K562 (cell line): ENCODE results near the gene CYB5R2. TPM values are rescaled to one million over a fixed set of nuclear protein-coding genes. Genes with fewer than 3 reads are reported as not detected.

ENCODE experiments used
- ATAC-seq: fragments of 200-7000 bp; cut with Tn5 transposase; 3 replicates; pipeline ENCODE4 v1.9.1; 2020; ENCODE audit warnings: moderate library complexity
- BruUV-seq: library from RNA; stranded (reverse); fragments of 400-500 nt; replicated peaks from 2 replicates; lab custom pipeline; 2021; lab: Mats Ljungman, UMichigan
- CTCF ChIA-PET: fragments of 300-600 bp; formaldehyde crosslinking; extraction: SDS; loops from one replicate; lab custom pipeline; 2021; ENCODE audit warnings: low intra/inter-chr PET ratio; lab: Yijun Ruan, JAX
- POLR2A ChIA-PET: fragments of 300-600, 350-650 bp; sonication (Branson Sonifier 250); formaldehyde crosslinking; extraction: SDS; loops from one replicate; lab custom pipeline; 2021; ENCODE audit warnings: antibody characterized with exemption, inconsistent platforms; lab: Yijun Ruan, JAX
- DNase-seq, 4 experiments: peaks; one replicate each; pipeline versions ENCODE4 v3.0.0 to v3.0.0-alpha.2; 2011 to 2018; ENCODE audit warnings: low spot score in 3 of 4, mixed read lengths in 3 of 4; ENCODE audit errors: extremely low read depth in 1 of 4
- FAIRE-seq: peaks from 2 replicates; lab custom pipeline; 2011; peaks lifted over from hg19 to GRCh38; lab: Jason Lieb, UNC
- H2AFZ ChIP-seq: 2 replicates; pipeline ENCODE4 v1.6.0; 2011; ENCODE audit warnings: low read depth, low read length, control low read depth, inconsistent platforms
- H3K27ac ChIP-seq: fragments of 200-600 bp; 3 replicates; pipeline ENCODE4 v1.8.0; 2011; ENCODE audit warnings: low read depth, mild to moderate bottlenecking, control low read depth, inconsistent platforms, low read length, moderate library complexity, mixed read lengths; ENCODE audit errors: extremely low read depth
- H3K27me3 ChIP-seq, 2 experiments: fragments of 300-600 bp in 1 of 2; 2 replicates in 1 of 2; 3 replicates in 1 of 2; pipeline versions ENCODE4 v1.6.0 to v1.8.0; 2011; ENCODE audit warnings: inconsistent platforms in 2 of 2, low read length in 2 of 2, mild to moderate bottlenecking in 1 of 2, mixed read lengths in 1 of 2, moderate library complexity in 1 of 2; ENCODE audit not compliant: control insufficient read depth in 2 of 2, insufficient read depth in 2 of 2
- H3K36me3 ChIP-seq: fragments of 300-600 bp; 3 replicates; pipeline ENCODE4 v1.8.0; 2011; ENCODE audit warnings: mild to moderate bottlenecking, low read length, inconsistent platforms; ENCODE audit not compliant: control insufficient read depth, insufficient read depth
- H3K4me1 ChIP-seq, 2 experiments: fragments of 200-600 bp in 1 of 2; replicated peaks in 1 of 2; 2 replicates in 1 of 2; 3 replicates in 1 of 2; pipeline versions ENCODE4 v1.5.1 to v1.8.0; 2011; ENCODE audit warnings: inconsistent platforms in 2 of 2, low read length in 2 of 2, mild to moderate bottlenecking in 1 of 2, mixed read lengths in 1 of 2, moderate library complexity in 1 of 2; ENCODE audit not compliant: control insufficient read depth in 2 of 2, insufficient read depth in 2 of 2
- H3K4me2 ChIP-seq: 2 replicates; pipeline ENCODE4 v1.6.1; 2011; ENCODE audit warnings: low read length, control low read depth, inconsistent platforms, mixed read lengths; ENCODE audit not compliant: insufficient read depth
- H3K4me3 ChIP-seq: fragments of 200-600 bp; sonication (generic), shearing (Covaris generic); 2 replicates; pipeline ENCODE4 v1.5.1; 2016; ENCODE audit warnings: control low read depth, inconsistent platforms
- H3K79me2 ChIP-seq: fragments of 200-600 bp; 3 replicates; pipeline ENCODE4 v1.8.0; 2011; ENCODE audit warnings: low read length, inconsistent platforms; ENCODE audit not compliant: control insufficient read depth, insufficient read depth
- H3K9ac ChIP-seq, 2 experiments: 2 replicates each; pipeline versions ENCODE4 v1.6.0 to v1.6.1; 2011; ENCODE audit warnings: low read depth in 2 of 2, low read length in 2 of 2, control low read depth in 1 of 2, inconsistent platforms in 1 of 2, mild to moderate bottlenecking in 1 of 2, mixed read lengths in 1 of 2; ENCODE audit not compliant: insufficient read depth in 1 of 2
- H3K9me1 ChIP-seq: one replicate; pipeline ENCODE4 v1.6.0; 2011; ENCODE audit warnings: inconsistent platforms, mild to moderate bottlenecking, low read length, moderate library complexity; ENCODE audit not compliant: control insufficient read depth, insufficient read depth
- H3K9me3 ChIP-seq: replicated peaks from 2 replicates; pipeline ENCODE4 v1.5.1; 2011; ENCODE audit warnings: low read depth, low read length, inconsistent platforms; ENCODE audit not compliant: control insufficient read depth, insufficient read depth
- H4K20me1 ChIP-seq: replicated peaks from 2 replicates; pipeline ENCODE4 v1.6.1; 2011; ENCODE audit warnings: low read length, inconsistent platforms, mixed read lengths; ENCODE audit not compliant: control insufficient read depth, insufficient read depth
- ATF6 ChIP-seq: sonication (generic); formaldehyde crosslinking; IDR thresholded peaks from 2 replicates; pipeline ENCODE4 v1.4.0; 2020; ENCODE audit warnings: mild to moderate bottlenecking, missing genetic modification reagents
- BRF1 ChIP-seq: IDR thresholded peaks from 3 replicates; pipeline ENCODE4 v1.6.1; 2011; ENCODE audit warnings: borderline replicate concordance, mild to moderate bottlenecking; ENCODE audit not compliant: insufficient read length; ENCODE audit errors: extremely low read depth
- FOXP1 ChIP-seq: sonication (generic); formaldehyde crosslinking; IDR thresholded peaks from 2 replicates; pipeline ENCODE4 v1.8.0; 2022; ENCODE audit warnings: mild to moderate bottlenecking, missing genetic modification reagents
- GATAD2A ChIP-seq: fragments of 450-650 bp; IDR thresholded peaks from 2 replicates; pipeline ENCODE4 v1.6.1; 2017
- HDAC1 ChIP-seq, 2 experiments: fragments of 450-650 bp; IDR thresholded peaks; 2 replicates each; pipeline ENCODE4 v1.6.1; 2016 to 2017; ENCODE audit warnings: inconsistent platforms in 1 of 2, mild to moderate bottlenecking in 1 of 2, moderate library complexity in 1 of 2
- NELFE ChIP-seq: IDR thresholded peaks from 2 replicates; pipeline ENCODE4 v1.6.1; 2011; ENCODE audit warnings: mild to moderate bottlenecking; ENCODE audit not compliant: insufficient read depth, insufficient read length
- TRIM24 ChIP-seq, 2 experiments: fragments of 450-650 bp; IDR thresholded peaks; 2 replicates each; pipeline ENCODE4 v1.6.1; 2016
- ZNF146 ChIP-seq: IDR thresholded peaks from one replicate; pipeline ENCODE4 v1.6.1; 2018; ENCODE audit warnings: missing compliant biosample characterization; ENCODE audit not compliant: unreplicated experiment
- WGBS: fragments of 100-300 bp; shearing (Covaris generic); methylation state at CpG from one replicate; pipeline ENCODE4 v1.1.6; 2016; ENCODE audit warnings: low coverage, mixed read lengths; ENCODE audit not compliant: insufficient coverage; ENCODE audit errors: missing lambda C conversion rate; 5-methylcytosine and 5-hydroxymethylcytosine counted together
- in situ Hi-C: fragments of 300-500 bp; cut with MboI; formaldehyde crosslinking; loops from 4 replicates; pipeline ENCODE4 v1.15.0; 2018; ENCODE audit warnings: inconsistent platforms, mixed read lengths
- intact Hi-C: fragments of 100-400 bp; cut with micrococcal nuclease; formaldehyde crosslinking; loops from 2 replicates; pipeline ENCODE4 v1.14.2; 2022
- polyA plus RNA-seq, 8 experiments: library from polyadenylated mRNA; depleted of rRNA in 4 of 8; stranded (reverse) in 5 of 8; unstranded in 3 of 8; fragments of >200 nt; fragmentation: Nextera tagmentation in 2 of 8; fragmentation: Illumina TruSeq in 1 of 8; extraction: Ambion mirVana in 2 of 8; extraction: Trizol in 1 of 8; gene quantifications; 2 replicates each; pipeline versions ENCODE4 v1.2.1 to v1.2.3, GENCODE V29; 2011 to 2014; ENCODE audit warnings: inconsistent platforms in 1 of 8, missing spikeins in 1 of 8
- total RNA-seq, 7 experiments: library from RNA; depleted of rRNA in 6 of 7; stranded (reverse); fragments of >200 nt in 6 of 7; fragmentation: Illumina TruSeq in 2 of 7; extraction: Trizol in 2 of 7; gene quantifications; 2 replicates each; pipeline versions ENCODE4 v1.2.1 to v1.2.3, GENCODE V29; 2011 to 2021; ENCODE audit warnings: low replicate concordance in 1 of 7

CYB5R2 gene
- total and polyA plus RNA-seq, 9 of the 15 experiments (the other 6 are each of a cell fraction or from before 2014, with no cell fraction given): 8.2 to 28.7 (median 13.6) TPM

GRCh38 chr11:7646866-7647265, 26.4 kb downstream of the CYB5R2 start:
- Histone ChIP-seq H3K4me2 (no peak overlapping the region), H3K27ac (no peak overlapping the region), H3K4me3 (no peak overlapping the region), H2AFZ (no peak overlapping the region), H3K27me3 (peaks cover 0 to 9% of the 10 kb centered on the region in 2 experiments; a peak in 3 of 5 replicates), H3K36me3 (no peaks in the 10 kb centered on the region), H3K9me3 (no peaks in the 10 kb centered on the region), H3K79me2 (no peaks in the 10 kb centered on the region), H4K20me1 (no peaks in the 10 kb centered on the region), H3K9ac (no peak overlapping the region), H3K9me1 (no peaks in the 10 kb centered on the region), H3K4me1 (peaks cover 9 to 10% of the 10 kb centered on the region in 2 experiments; a peak in 3 of 5 replicates)
- ChIA-PET CTCF (no interaction called here), POLR2A (no interaction called here)
- ATAC-seq (no peak), FAIRE-seq (no peak), DNase-seq (no peak)
- intact Hi-C loops: no loop called here
- BruUV-seq: no TSS peak
- TF ChIP-seq GATAD2A: no peak
- no peak for TF ChIP-seq HDAC1 (IDR thresholded peaks at IDR 0.05)
- TF ChIP-seq ATF6 (CRISPR knock-in tag): no peak
- TF ChIP-seq TRIM24 (IDR thresholded peaks at IDR 0.05): no peak
- 5% methylated on average over 2 of the region's 2 CpGs for WGBS
- in situ Hi-C loops: no loop called here

- H3K4me2 ChIP-seq: no peak overlapping the region
- POLR2A ChIA-PET: no interaction called here
- ATAC-seq (no peak), DNase-seq (no peak), FAIRE-seq (no peak)
- CTCF ChIA-PET: no interaction called here
- no peak overlapping the region for H3K9ac ChIP-seq
- no peaks in the 10 kb centered on the region for H3K9me1 ChIP-seq
- no peaks in the 10 kb centered on the region for H4K20me1 ChIP-seq
- no peak overlapping the region for H3K4me3 ChIP-seq
- no peak overlapping the region for H3K27ac ChIP-seq
- no peak for TF ChIP-seq NELFE
- TF ChIP-seq TRIM24 (IDR thresholded peaks at IDR 0.05): no peak
- no peak for TF ChIP-seq ZNF146 (CRISPR knock-in tag)
- no peak for TF ChIP-seq FOXP1 (CRISPR knock-in tag)
- no peak for TF ChIP-seq BRF1
- intact Hi-C loops: no loop called here
- peaks cover 0 to 23% of the 10 kb centered on the region in 2 experiments; a peak in 3 of 5 replicates for H3K27me3 ChIP-seq
- in situ Hi-C loops: no loop called here
- H3K9me3 ChIP-seq: no peaks in the 10 kb centered on the region
- WGBS: 11% methylated on average over 3 of the region's 3 CpGs
- H3K79me2 ChIP-seq: no peaks in the 10 kb centered on the region
- H3K36me3 ChIP-seq: no peaks in the 10 kb centered on the region
- H2AFZ ChIP-seq: no peak overlapping the region
- no TSS peak for BruUV-seq
- no peaks in the 10 kb centered on the region for H3K4me1 ChIP-seq
Measured at GRCh38 chr11:7645206-7645605, 28.1 kb downstream of the CYB5R2 start.
